HCT116 (cell line): ENCODE measurements around the gene SNX15. TPM values are rescaled to one million over a fixed set of nuclear protein-coding genes. Genes with fewer than 3 reads are reported as not detected.

Source experiments
- ATAC-seq: fragments of 200-7000 bp; cut with Tn5 transposase; 2 replicates; pipeline ENCODE4 v1.9.1; 2020; ENCODE audit warnings: mild to moderate bottlenecking, moderate library complexity
- BruUV-seq: library from RNA; stranded (reverse); fragments of 400-500 nt; replicated peaks from 2 replicates; lab custom pipeline; 2021; lab: Mats Ljungman, UMichigan
- CTCF ChIA-PET: fragments of 300-600 bp; sonication (Branson Sonifier 250); formaldehyde crosslinking; loops from one replicate; lab custom pipeline; 2021; ENCODE audit warnings: antibody characterized with exemption; lab: Charles Lee
- POLR2A ChIA-PET: fragments of 300-600, 350-600 bp; sonication (Branson Sonifier 250); formaldehyde crosslinking; loops from one replicate; lab custom pipeline; 2021; ENCODE audit warnings: antibody characterized with exemption; lab: Charles Lee
- RAD21 ChIA-PET, 2 experiments: fragments of 300-600 bp; sonication (Branson Sonifier 250); formaldehyde crosslinking; loops; one replicate each; lab custom pipeline; 2023; ENCODE audit warnings: low total read pairs in 2 of 2; ENCODE audit not compliant: uncharacterized antibody in 2 of 2, unreplicated experiment in 2 of 2, low non-redundant PET in 1 of 2; lab: Charles Lee
- DNase-seq: peaks from one replicate; pipeline ENCODE4 v3.0.0-alpha.2; 2010; ENCODE audit warnings: low read depth, low spot score
- H2AFZ ChIP-seq: fragments of 200-600 bp; shearing (Covaris generic), sonication (generic); 2 replicates; pipeline ENCODE4 v1.6.1; 2017; ENCODE audit warnings: low read depth, mixed run types, mixed read lengths, antibody characterized with exemption, low read length; ENCODE audit not compliant: poor library complexity, severe bottlenecking
- H3K27ac ChIP-seq: 2 replicates; pipeline ENCODE4 v1.5.1; 2012; ENCODE audit warnings: low read depth, low read length
- H3K27me3 ChIP-seq: fragments of 200-600 bp; sonication (generic); 2 replicates; pipeline ENCODE4 v1.6.1; 2016; ENCODE audit warnings: mixed run types, low read length, mixed read lengths; ENCODE audit not compliant: insufficient read depth
- H3K36me3 ChIP-seq, 2 experiments: fragments of 200-500 bp in 1 of 2; fragments of 200-600 bp in 1 of 2; sonication (Bioruptor generic) in 1 of 2; sonication (generic) in 1 of 2; 2 replicates each; pipeline versions ENCODE4 v1.5.1 to v1.6.1; 2014 to 2016; ENCODE audit warnings: low read length in 2 of 2, inconsistent platforms in 1 of 2, mixed read lengths in 1 of 2, mixed run types in 1 of 2; ENCODE audit not compliant: insufficient read depth in 2 of 2, control insufficient read depth in 1 of 2
- H3K4me1 ChIP-seq, 2 experiments: fragments of 200-600 bp in 1 of 2; sonication (generic) in 1 of 2; 2 replicates each; pipeline versions ENCODE4 v1.5.1 to v1.6.1; 2012 to 2017; ENCODE audit warnings: low read length in 2 of 2, inconsistent platforms in 1 of 2, mild to moderate bottlenecking in 1 of 2, mixed read lengths in 1 of 2, mixed run types in 1 of 2, moderate library complexity in 1 of 2; ENCODE audit not compliant: insufficient read depth in 2 of 2, control insufficient read depth in 1 of 2
- H3K4me2 ChIP-seq: fragments of 200-600 bp; sonication (generic); 2 replicates; pipeline ENCODE4 v1.6.1; 2017; ENCODE audit warnings: mixed run types, low read length, mixed read lengths
- H3K4me3 ChIP-seq, 2 experiments: fragments of 200-600 bp in 1 of 2; sonication (generic) in 1 of 2; replicated peaks in 1 of 2; 2 replicates each; pipeline ENCODE4 v1.5.1; 2011 to 2016; ENCODE audit warnings: low read length in 2 of 2, control low read depth in 1 of 2, low read depth in 1 of 2, mild to moderate bottlenecking in 1 of 2, mixed read lengths in 1 of 2, mixed run types in 1 of 2
- H3K79me2 ChIP-seq: fragments of 200-600 bp; sonication (generic); 2 replicates; pipeline ENCODE4 v1.6.1; 2017; ENCODE audit warnings: mild to moderate bottlenecking, mixed run types, low read length, moderate library complexity, mixed read lengths; ENCODE audit not compliant: insufficient read depth
- H3K9ac ChIP-seq: fragments of 200-600 bp; sonication (generic); 2 replicates; pipeline ENCODE4 v1.6.1; 2016; ENCODE audit warnings: low read length, mixed read lengths
- H3K9me2 ChIP-seq: fragments of 200-600 bp; sonication (generic), shearing (Covaris generic); 2 replicates; pipeline ENCODE4 v1.6.1; 2017; ENCODE audit warnings: mixed run types, mild to moderate bottlenecking, moderate library complexity; ENCODE audit not compliant: insufficient read depth
- H3K9me3 ChIP-seq, 2 experiments: fragments of 200-500 bp in 1 of 2; fragments of 200-600 bp in 1 of 2; sonication (Bioruptor generic) in 1 of 2; sonication (generic) in 1 of 2; 2 replicates each; pipeline ENCODE4 v1.6.1; 2014 to 2017; ENCODE audit warnings: low read length in 2 of 2, mixed read lengths in 2 of 2, inconsistent platforms in 1 of 2, low read depth in 1 of 2, mild to moderate bottlenecking in 1 of 2, mixed run types in 1 of 2, moderate library complexity in 1 of 2; ENCODE audit not compliant: control insufficient read depth in 1 of 2, insufficient read depth in 1 of 2
- H4K20me1 ChIP-seq: fragments of 200-600 bp; sonication (generic), shearing (Covaris generic); 2 replicates; pipeline ENCODE4 v1.6.1; 2017; ENCODE audit warnings: mixed run types, mild to moderate bottlenecking, moderate library complexity; ENCODE audit not compliant: insufficient read depth
- ATF3 ChIP-seq: IDR thresholded peaks from 2 replicates; pipeline ENCODE4 v1.6.1; 2012
- CBX3 ChIP-seq: IDR thresholded peaks from 2 replicates; pipeline ENCODE4 v1.6.1; 2012; ENCODE audit warnings: low read depth
- CTCF ChIP-seq, 3 experiments: fragments of 200-600 bp in 1 of 3; sonication (generic) in 1 of 3; IDR thresholded peaks in 2 of 3; conservative IDR thresholded peaks in 1 of 3; 2 replicates each; pipeline ENCODE4 v1.5.1; 2012 to 2017; ENCODE audit warnings: low read depth in 2 of 3, low read length in 2 of 3, antibody characterized with exemption in 1 of 3, borderline replicate concordance in 1 of 3, control low read depth in 1 of 3, mild to moderate bottlenecking in 1 of 3, mixed read lengths in 1 of 3, mixed run types in 1 of 3, moderate library complexity in 1 of 3; ENCODE audit not compliant: insufficient read depth in 1 of 3
- ELF1 ChIP-seq: IDR thresholded peaks from 2 replicates; pipeline ENCODE4 v1.6.1; 2012; ENCODE audit warnings: low read depth, borderline replicate concordance
- EZH2phosphoT487 ChIP-seq: fragments of 200-600 bp; IDR thresholded peaks from 2 replicates; pipeline ENCODE4 v1.6.1; 2018; ENCODE audit warnings: antibody characterized with exemption, borderline replicate concordance
- JUND ChIP-seq: IDR thresholded peaks from 2 replicates; pipeline ENCODE4 v1.6.1; 2012
- POLR2AphosphoS5 ChIP-seq: IDR thresholded peaks from 2 replicates; pipeline ENCODE4 v1.6.1; 2011; ENCODE audit warnings: mild to moderate bottlenecking, low read depth, low read length, moderate library complexity
- RAD21 ChIP-seq: IDR thresholded peaks from 2 replicates; pipeline ENCODE4 v1.6.1; 2012; ENCODE audit warnings: low read depth, mild to moderate bottlenecking
- SIN3A ChIP-seq: IDR thresholded peaks from 2 replicates; pipeline ENCODE4 v1.6.1; 2012; ENCODE audit warnings: low read depth
- SP1 ChIP-seq: IDR thresholded peaks from 2 replicates; pipeline ENCODE4 v1.6.1; 2012; ENCODE audit warnings: low read depth
- TCF7L2 ChIP-seq: IDR thresholded peaks from 2 replicates; pipeline ENCODE4 v1.7.0; 2011; ENCODE audit warnings: borderline replicate concordance, inconsistent platforms; ENCODE audit not compliant: insufficient read depth, insufficient read length; ENCODE audit errors: extremely low read depth
- ZBTB33 ChIP-seq: IDR thresholded peaks from 2 replicates; pipeline ENCODE4 v1.6.1; 2011; ENCODE audit warnings: mild to moderate bottlenecking, low read length, moderate library complexity; ENCODE audit not compliant: insufficient replicate concordance; ENCODE audit errors: extremely low read depth
- intact Hi-C: fragments of 100-400 bp; cut with micrococcal nuclease; formaldehyde crosslinking; loops from 2 replicates; pipeline ENCODE4 v1.10.0; 2022
- total RNA-seq: library from RNA; stranded (reverse); gene quantifications from one replicate; pipeline ENCODE4 v1.2.1, GENCODE V29; 2021; ENCODE audit not compliant: unreplicated experiment
- TF ChIP-seq, protein P1 (sequence below): IDR thresholded peaks from 2 replicates; pipeline ENCODE4 v1.6.1; 2012; ENCODE audit warnings: low read depth

SNX15 gene
- total RNA-seq, 1 experiment from 2014 or later: 16.8 TPM

DNA sequence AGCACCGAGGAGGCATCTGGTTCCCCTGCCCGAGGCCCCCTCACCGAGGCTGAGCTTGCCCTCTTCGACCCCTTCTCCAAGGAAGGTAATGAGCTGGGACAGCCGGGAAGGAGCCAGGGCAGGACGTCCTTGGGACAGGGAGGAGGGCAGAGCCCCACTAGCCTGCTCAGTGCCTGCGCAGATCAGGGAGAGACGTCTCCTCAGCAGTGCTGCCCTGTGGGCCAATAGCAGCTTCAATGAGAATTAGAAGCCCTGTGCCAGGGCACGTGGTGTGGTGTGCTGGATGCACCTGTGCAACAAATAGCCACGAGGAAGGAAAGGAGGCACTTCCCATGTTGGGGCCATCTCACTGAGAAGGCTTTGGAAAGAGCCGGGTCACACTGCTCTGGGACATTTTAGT lies 8.3 kb downstream of the SNX15 start:
- Histone ChIP-seq H3K4me1 (peaks cover 15 to 16% of the 10 kb centered on the region in 2 experiments), H3K4me3 (no peak overlapping the region), H3K79me2 (no peaks in the 10 kb centered on the region), H3K9ac (no peak overlapping the region), H3K4me2 (no peak overlapping the region), H3K27me3 (no peaks in the 10 kb centered on the region), H3K36me3 (no peaks in the 10 kb centered on the region), H3K27ac (no peak overlapping the region), H3K9me3 (no peaks in the 10 kb centered on the region), H4K20me1 (no peaks in the 10 kb centered on the region), H2AFZ (no peak overlapping the region), H3K9me2 (no peaks in the 10 kb centered on the region)
- TF ChIP-seq TCF7L2: no peak
- TF ChIP-seq SIN3A: no peak
- TF ChIP-seq POLR2AphosphoS5: no peak
- TF ChIP-seq CBX3: no peak
- no peak for TF ChIP-seq ATF3
- no peak for TF ChIP-seq CTCF (IDR thresholded peaks at IDR 0.05 in 2 of 3, conservative IDR thresholded peaks at IDR 0.05 in 1 of 3; ENCODE audit: borderline replicate concordance in 1 of 3, insufficient read depth in 1 of 3, low read depth in 2 of 3, low read length in 2 of 3)
- TF ChIP-seq RAD21: no peak
- no peak for TF ChIP-seq JUND
- no peak for TF ChIP-seq ZBTB33
- TF ChIP-seq EZH2phosphoT487: no peak
- no peak for TF ChIP-seq ELF1
- no peak for TF ChIP-seq SP1
- TF ChIP-seq, protein P1, sequence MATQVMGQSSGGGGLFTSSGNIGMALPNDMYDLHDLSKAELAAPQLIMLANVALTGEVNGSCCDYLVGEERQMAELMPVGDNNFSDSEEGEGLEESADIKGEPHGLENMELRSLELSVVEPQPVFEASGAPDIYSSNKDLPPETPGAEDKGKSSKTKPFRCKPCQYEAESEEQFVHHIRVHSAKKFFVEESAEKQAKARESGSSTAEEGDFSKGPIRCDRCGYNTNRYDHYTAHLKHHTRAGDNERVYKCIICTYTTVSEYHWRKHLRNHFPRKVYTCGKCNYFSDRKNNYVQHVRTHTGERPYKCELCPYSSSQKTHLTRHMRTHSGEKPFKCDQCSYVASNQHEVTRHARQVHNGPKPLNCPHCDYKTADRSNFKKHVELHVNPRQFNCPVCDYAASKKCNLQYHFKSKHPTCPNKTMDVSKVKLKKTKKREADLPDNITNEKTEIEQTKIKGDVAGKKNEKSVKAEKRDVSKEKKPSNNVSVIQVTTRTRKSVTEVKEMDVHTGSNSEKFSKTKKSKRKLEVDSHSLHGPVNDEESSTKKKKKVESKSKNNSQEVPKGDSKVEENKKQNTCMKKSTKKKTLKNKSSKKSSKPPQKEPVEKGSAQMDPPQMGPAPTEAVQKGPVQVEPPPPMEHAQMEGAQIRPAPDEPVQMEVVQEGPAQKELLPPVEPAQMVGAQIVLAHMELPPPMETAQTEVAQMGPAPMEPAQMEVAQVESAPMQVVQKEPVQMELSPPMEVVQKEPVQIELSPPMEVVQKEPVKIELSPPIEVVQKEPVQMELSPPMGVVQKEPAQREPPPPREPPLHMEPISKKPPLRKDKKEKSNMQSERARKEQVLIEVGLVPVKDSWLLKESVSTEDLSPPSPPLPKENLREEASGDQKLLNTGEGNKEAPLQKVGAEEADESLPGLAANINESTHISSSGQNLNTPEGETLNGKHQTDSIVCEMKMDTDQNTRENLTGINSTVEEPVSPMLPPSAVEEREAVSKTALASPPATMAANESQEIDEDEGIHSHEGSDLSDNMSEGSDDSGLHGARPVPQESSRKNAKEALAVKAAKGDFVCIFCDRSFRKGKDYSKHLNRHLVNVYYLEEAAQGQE: no peak
- intact Hi-C loops: no loop called here
- no TSS peak for BruUV-seq
- ChIA-PET CTCF (no interaction called here), POLR2A (no interaction called here), RAD21 (no interaction called here)
- ATAC-seq (no peak), DNase-seq (no peak)
